GM12864 (cell line): ENCODE results near the gene ELMO1.

Experiments used
- DNase-seq: peaks from one replicate; pipeline ENCODE4 v3.0.0-alpha.2; 2011; ENCODE audit warnings: low read depth
- H3K4me3 ChIP-seq: 2 replicates; pipeline ENCODE4 v1.5.1; 2011; ENCODE audit warnings: mild to moderate bottlenecking, low read depth, low read length, control low read depth
- TF ChIP-seq, protein P1 (sequence below): IDR thresholded peaks from 2 replicates; pipeline ENCODE4 v1.5.1; 2011; ENCODE audit warnings: low read depth, mild to moderate bottlenecking, moderate library complexity, low read length, control low read depth, inconsistent platforms; ENCODE audit errors: missing control alignments

Gene ELMO1

DNA sequence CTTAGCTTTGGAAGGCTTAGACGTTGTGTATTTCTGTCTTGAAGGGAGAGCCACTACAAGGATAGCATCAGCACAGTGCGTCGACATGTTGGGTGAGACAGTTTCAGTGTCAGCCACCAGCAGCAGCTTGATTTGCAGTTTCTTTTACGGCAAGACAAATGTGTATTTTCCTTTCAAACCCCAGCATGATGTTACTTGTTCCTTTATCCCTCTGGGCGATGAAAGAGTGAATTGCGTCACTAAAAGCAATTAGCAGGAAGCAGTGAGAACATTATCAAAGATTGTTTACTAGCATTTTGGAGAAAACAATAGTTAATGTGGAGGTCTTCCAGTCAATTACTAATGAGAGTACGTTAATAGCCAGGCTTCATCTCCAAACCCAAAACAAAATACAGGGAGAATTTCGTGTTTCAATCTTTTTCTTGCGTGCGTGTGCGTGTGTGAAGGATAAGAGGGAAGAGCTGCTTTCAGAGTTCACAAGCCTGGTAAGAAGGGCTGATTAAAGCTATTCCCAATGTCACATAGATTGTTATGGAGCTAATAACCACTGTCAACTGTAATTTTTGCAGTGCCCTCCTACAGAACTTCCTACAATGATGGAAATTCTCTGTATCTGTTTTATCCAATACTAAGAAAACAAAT is 567.3 kb downstream of the ELMO1 start:
- no peak for DNase-seq
- TF ChIP-seq, protein P1, sequence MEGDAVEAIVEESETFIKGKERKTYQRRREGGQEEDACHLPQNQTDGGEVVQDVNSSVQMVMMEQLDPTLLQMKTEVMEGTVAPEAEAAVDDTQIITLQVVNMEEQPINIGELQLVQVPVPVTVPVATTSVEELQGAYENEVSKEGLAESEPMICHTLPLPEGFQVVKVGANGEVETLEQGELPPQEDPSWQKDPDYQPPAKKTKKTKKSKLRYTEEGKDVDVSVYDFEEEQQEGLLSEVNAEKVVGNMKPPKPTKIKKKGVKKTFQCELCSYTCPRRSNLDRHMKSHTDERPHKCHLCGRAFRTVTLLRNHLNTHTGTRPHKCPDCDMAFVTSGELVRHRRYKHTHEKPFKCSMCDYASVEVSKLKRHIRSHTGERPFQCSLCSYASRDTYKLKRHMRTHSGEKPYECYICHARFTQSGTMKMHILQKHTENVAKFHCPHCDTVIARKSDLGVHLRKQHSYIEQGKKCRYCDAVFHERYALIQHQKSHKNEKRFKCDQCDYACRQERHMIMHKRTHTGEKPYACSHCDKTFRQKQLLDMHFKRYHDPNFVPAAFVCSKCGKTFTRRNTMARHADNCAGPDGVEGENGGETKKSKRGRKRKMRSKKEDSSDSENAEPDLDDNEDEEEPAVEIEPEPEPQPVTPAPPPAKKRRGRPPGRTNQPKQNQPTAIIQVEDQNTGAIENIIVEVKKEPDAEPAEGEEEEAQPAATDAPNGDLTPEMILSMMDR = no peak
- H3K4me3 ChIP-seq = no peak overlapping the region

DNA sequence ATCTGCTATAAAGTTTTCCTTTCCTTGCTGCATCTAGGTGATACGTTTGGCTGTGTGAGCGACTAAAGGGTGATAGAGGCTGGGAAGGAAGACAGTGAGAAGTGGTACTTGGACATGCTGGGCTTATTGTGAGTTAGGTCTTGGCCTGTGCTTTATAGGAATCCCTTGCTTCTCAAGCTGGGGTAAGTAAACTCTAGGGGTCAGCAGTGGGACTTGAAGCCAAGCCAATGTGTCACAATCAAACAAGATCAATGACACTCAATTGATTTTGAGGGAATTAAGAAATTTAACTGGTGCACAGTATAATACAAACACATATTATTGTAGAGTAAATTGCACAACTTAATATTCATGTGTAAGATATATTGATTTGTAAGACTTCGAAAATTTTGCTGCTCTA is 568.6 kb downstream of the ELMO1 start:
- DNase-seq = no peak
- no peak overlapping the region for H3K4me3 ChIP-seq
- TF ChIP-seq, protein P1 = no peak

DNA sequence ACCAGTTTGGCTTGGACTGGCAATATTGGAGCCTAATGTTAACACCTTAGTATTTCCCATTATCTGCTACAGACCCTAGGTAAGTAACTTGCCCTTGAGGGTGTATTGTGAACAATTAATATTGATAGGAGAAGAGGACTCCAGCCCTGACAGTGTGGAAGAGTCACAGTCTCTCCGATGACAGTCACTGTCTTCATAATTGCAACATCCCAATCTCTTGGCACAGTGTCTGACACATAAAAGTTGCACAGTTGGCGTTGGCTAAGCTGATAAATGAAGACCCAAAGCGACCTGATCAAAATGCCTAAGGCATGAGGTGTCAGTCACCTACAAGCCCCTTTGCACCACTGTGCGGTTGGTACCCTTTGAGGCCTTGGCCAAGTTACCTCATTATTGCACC is 569.6 kb downstream of the ELMO1 start:
- TF ChIP-seq, protein P1 = no peak
- DNase-seq = no peak

DNA sequence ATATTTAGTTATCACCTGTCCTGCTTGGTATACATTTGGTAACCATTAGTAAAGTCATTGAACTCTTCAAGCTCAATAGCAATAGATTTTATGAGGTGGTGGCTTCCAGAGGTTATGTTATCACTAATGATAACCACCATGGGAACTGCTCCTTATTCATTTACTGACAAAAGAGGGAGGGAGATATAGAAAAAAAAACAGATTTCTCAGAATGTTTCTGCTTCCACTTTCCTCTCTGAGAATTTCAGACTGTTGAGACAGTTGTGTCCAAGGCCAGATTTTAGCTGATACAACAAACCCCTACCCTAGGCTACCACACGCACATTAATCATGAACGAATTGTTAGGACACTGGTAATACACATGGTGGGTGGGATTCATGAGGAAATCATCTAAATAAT is 570.4 kb downstream of the ELMO1 start:
- no peak for DNase-seq
- TF ChIP-seq, protein P1 = no peak
- no peak overlapping the region for H3K4me3 ChIP-seq

More for the DNA sequence above, 569.6 kb downstream of the ELMO1 start:
- H3K4me3 ChIP-seq = no peak overlapping the region

DNA sequence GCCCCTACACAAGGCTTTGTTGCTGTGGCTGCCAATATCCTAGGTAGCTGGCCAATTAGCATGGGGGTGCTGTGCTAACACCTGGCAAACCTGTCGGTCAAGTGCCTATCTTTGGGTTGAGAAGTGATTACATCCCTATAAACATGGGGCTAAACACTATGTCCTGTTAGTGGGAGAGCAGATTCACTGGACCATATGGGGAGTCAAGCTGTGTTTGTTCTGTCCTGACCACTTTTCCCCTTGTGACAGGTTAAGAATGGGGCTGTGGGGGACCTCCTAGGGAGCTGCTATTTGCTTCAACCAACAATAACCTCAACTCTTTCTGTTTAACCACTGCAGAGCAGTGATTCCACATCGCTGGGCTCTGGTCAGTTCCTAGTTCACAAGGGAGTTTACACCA is 572.9 kb downstream of the ELMO1 start:
- TF ChIP-seq, protein P1 = no peak
- no peak for DNase-seq
- no peak overlapping the region for H3K4me3 ChIP-seq

DNA sequence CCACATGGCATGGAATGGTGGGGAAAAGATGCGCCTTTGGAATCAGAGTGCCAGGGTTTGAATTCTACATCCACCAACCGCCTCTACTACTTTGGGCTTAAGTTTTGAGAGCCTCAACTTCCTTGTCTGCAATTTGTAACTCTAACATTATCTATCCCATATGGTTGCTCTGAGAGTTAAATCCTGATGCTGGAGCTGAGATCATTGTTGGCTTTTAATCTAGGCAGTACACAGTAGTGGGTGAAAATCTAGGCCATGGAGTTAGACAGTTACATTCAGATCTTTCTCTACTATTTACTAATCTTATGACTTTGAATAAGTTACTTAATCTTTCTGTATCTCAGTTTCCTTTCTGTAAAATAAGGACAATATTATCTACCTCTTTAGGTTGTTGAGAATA is 574.6 kb downstream of the ELMO1 start:
- H3K4me3 ChIP-seq = no peak overlapping the region
- DNase-seq = no peak
- TF ChIP-seq, protein P1 = no peak

DNA sequence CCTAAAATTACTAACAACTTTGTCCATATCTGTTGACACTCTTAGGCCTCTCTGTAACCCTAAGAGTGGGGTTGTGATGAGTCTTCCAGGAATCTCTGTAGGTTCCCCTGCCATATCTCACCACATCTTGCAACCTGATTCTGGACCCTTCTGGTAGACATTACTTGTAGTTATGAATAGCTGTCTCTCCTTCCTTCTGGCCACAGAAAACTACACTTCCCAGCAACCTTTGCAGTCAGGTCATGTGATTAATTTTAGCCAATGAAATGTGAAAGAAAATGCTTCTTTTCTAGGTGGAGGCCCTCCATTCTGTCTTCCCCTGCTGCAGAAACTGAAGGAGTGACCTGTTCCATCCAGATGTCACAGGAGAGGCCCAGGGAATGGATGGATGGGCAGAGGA is 576.8 kb downstream of the ELMO1 start:
- H3K4me3 ChIP-seq = no peak overlapping the region
- no peak for DNase-seq
- TF ChIP-seq, protein P1 = no peak
